ENCODE measurements around the gene TBX21.
A peak's percentile ranks its signal among the peaks of the same experiment; 100 is the strongest.

TBX21 gene

DNA sequence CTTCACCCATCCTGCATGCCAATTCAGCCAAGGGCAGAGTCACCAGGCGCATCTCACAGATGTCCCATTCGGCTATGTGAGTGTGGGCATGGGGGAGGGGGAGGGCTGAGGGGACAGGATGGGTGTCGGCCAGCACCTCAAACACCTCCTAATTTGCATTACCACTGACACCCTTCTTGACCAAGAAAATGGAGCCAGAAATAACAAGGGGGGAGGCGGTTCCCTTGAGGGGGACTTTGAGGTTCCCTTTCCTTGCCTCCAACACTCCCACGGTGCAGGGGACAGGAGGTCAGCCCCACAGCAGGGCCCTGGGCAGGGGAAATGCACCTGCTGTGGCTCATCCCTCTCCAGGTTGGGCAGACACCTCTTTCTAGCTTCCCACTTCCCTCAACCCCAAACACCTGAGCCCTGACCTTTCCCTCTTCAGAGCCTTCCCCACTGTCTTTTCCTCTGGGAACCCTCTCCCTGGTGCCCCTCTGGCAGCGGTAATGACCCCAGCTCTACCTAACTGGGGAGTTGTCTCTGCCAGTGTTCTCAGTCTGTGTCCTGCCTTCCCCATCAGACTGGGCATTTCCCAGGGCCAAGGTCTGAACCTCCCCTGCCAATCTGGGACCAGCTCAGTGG lies 18.2 kb upstream of the TBX21 start:
- no peak for DNase-seq (ENCODE audit: low read depth)
- TF ChIP-seq, protein P1, sequence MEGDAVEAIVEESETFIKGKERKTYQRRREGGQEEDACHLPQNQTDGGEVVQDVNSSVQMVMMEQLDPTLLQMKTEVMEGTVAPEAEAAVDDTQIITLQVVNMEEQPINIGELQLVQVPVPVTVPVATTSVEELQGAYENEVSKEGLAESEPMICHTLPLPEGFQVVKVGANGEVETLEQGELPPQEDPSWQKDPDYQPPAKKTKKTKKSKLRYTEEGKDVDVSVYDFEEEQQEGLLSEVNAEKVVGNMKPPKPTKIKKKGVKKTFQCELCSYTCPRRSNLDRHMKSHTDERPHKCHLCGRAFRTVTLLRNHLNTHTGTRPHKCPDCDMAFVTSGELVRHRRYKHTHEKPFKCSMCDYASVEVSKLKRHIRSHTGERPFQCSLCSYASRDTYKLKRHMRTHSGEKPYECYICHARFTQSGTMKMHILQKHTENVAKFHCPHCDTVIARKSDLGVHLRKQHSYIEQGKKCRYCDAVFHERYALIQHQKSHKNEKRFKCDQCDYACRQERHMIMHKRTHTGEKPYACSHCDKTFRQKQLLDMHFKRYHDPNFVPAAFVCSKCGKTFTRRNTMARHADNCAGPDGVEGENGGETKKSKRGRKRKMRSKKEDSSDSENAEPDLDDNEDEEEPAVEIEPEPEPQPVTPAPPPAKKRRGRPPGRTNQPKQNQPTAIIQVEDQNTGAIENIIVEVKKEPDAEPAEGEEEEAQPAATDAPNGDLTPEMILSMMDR (conservative IDR thresholded peaks at IDR 0.05; ENCODE audit: low read depth, low read length) = no peak
- no peak overlapping the region for H3K4me3 ChIP-seq (ENCODE audit: low read depth, low read length)

DNA sequence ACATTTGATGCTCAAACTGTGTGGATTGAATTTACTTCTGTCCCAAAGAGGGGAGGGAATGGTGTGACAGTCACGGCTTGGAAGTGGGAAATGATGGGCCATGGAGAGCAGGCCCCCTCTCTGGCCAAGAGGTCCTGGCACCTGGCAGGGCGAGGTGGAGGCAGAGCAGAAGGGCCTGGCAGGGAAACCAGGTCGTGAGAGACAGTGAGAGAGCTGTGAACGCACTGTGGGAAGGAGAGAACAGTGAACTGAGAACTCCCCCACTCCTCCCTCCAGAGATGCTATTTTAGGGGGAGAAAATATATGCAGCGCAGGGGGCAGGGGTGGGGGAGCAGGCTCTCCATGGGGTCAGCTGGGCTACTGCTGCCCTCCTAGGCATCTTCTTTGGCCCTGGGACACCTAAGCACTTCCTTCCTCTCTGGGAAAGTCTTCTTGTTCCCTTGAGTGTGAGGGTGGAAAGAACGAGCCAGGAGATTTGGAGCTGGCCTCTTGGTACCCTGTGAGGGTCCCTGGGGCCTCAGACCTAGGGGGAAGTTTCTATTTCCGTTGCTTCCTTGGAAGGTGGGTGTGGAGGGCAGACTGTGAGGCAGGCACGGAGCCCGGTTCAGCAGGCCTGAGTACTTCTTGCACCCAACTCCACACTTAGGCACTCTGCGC lies 17.2 kb upstream of the TBX21 start:
- no peak for DNase-seq (ENCODE audit: low read depth)
- no peak overlapping the region for H3K4me3 ChIP-seq (ENCODE audit: low read depth, low read length)
- TF ChIP-seq, protein P1 (conservative IDR thresholded peaks at IDR 0.05; ENCODE audit: low read depth, low read length) = no peak

DNA sequence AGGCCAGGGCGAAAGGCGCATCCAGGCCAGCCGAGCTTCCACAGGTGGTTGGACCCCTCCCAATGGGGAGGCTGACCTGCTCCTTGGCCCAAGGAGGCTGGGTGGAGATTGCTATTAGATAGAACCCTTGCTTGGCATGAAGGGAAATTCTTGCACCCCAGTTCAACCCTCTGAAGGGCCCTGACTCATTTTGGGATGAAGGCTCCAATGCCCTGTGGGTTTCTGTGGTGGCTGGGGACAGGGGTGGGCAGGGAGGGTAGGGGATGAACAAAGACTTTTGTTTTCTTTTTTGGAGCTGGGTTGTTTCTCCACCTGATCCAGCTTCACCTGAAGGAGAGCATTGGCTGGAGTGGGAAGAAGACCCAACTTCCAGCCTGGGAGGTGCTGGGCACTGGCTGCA lies 16.7 kb upstream of the TBX21 start:
- TF ChIP-seq, protein P1 (conservative IDR thresholded peaks at IDR 0.05; ENCODE audit: low read depth, low read length) = no peak
- no peak for DNase-seq (ENCODE audit: low read depth)
- no peak overlapping the region for H3K4me3 ChIP-seq (ENCODE audit: low read depth, low read length)

DNA sequence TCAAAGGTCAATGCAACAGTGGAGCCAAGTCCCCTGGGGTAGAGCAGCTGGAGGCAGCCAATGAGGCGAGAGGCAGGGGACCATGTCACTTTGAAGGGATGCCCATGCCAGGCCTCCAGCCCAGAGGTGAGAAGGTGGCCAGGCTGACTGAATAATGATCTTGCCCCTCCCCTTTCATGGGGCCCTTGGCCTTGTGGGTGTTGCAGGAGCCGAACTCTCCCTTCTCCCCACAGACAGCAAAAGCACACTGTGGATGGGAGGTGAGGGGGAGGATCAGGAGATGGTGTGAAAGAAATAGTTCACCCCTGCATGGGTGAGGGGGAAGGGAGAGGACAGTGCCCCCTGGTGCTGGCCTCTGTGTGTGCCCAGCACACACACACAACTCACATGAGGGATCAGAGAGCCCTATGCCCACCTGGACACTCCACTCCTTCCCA lies 15.8 kb upstream of the TBX21 start:
- TF ChIP-seq, protein P1 (conservative IDR thresholded peaks at IDR 0.05; ENCODE audit: low read depth, low read length) = peak; percentile 57
- no peak for DNase-seq (ENCODE audit: low read depth)
- no peak overlapping the region for H3K4me3 ChIP-seq (ENCODE audit: low read depth, low read length)

DNA sequence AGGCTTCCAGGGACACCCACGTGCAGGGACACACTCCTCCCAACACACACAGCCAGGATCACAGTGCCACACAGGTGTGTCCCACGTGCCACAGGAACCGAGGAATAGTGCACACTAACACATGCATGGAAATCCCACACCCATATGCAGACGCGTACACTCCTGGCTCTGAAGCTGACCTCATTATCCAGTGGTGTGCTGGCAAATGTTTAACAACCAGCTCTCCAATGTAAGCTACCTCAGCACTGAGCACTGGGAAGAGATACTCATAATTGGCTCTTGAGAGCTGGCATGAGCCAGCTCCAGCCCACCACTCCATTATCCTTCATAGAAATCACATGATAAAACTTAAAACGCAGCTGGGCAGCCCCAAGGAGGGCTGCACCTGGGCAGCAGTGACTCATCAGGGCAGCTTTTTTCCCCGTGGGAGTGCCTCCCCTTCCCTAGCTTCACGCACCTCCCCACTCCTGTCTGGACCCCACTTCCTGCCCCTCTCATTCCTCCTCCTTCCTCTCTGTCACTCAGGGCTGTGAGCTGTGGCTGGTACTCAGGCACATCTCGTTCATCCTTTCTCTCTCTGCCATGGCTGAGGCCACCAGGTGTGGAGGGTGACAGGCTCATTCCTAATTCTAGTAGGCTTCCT lies 14.9 kb upstream of the TBX21 start:
- no peak overlapping the region for H3K4me3 ChIP-seq (ENCODE audit: low read depth, low read length)
- DNase-seq (ENCODE audit: low read depth) = no peak
- TF ChIP-seq, protein P1 (conservative IDR thresholded peaks at IDR 0.05; ENCODE audit: low read depth, low read length) = no peak

DNA sequence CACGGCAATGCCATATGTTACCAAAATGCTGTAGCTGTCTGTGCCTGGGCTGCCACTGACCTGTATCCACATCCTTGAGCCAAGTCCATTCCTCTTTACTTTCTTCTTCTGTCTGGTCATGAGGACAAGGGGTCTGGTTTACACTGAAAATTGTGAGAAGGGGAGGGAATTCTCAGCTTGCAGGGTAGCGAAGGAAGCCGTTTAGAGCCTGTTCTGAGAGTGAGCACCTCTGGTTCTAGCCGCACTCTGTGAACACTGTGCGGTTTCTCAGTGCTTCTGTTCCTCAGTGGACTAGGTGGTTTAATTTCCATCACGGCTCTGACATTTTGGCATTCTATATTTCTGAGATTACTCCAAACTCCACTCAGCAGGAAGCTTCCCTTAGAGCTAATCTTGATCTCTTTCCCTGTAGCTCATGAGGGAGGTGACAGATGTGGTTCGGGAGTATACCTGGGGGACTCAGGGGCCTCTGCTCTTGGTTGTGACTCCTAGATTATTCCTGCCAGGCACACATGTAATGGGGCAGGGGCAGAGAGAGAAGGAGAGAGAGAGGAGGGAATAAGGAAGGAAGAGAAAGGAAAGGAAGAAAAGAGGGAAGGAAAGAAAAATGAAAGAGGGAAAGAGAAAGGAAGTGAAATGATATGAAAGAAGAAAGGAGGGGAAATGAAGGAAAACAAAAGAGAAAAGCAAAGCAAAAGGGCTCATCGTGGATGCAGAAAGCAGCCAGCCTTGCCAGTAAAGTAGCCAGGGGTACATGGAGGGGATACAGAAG lies 14.2 kb upstream of the TBX21 start:
- TF ChIP-seq, protein P1 (conservative IDR thresholded peaks at IDR 0.05; ENCODE audit: low read depth, low read length) = no peak
- no peak overlapping the region for H3K4me3 ChIP-seq (ENCODE audit: low read depth, low read length)
- no peak for DNase-seq (ENCODE audit: low read depth)
